RCC 7860 (cell line): ENCODE results near the gene THSD7A.

ENCODE experiments used
- DNase-seq: peaks from one replicate; pipeline ENCODE4 v3.0.0-alpha.2; 2015; ENCODE audit warnings: low spot score
- FAIRE-seq: peaks from 2 replicates; lab custom pipeline; 2012; peaks lifted over from hg19 to GRCh38; lab: Jason Lieb, UNC

Gene THSD7A

GRCh38 chr7:11710377-11710776, 121.6 kb downstream of the THSD7A start:
- no peak for FAIRE-seq
- no peak for DNase-seq

GRCh38 chr7:11709196-11709595, 122.8 kb downstream of the THSD7A start:
- DNase-seq: peak; percentile 64
- peak; percentile 97 for FAIRE-seq

GRCh38 chr7:11707606-11708193, 124.3 kb downstream of the THSD7A start:
- FAIRE-seq (no peak), DNase-seq (no peak)

GRCh38 chr7:11706666-11707605, 125.1 kb downstream of the THSD7A start:
- DNase-seq (peak; percentile 44), FAIRE-seq (peak; percentile 91)

- DNase-seq (no peak), FAIRE-seq (no peak)
These were observed 128.2 kb downstream of the THSD7A start for GRCh38 chr7:11703829-11704228.

- DNase-seq: no peak
- FAIRE-seq: no peak
These were observed 129.1 kb downstream of the THSD7A start for GRCh38 chr7:11702938-11703337.

GRCh38 chr7:11701829-11702560, 130.0 kb downstream of the THSD7A start:
- FAIRE-seq (no peak), DNase-seq (no peak)

GRCh38 chr7:11699666-11700065, 132.3 kb downstream of the THSD7A start:
- no peak for FAIRE-seq

GRCh38 chr7:11698384-11698871, 133.6 kb downstream of the THSD7A start:
- FAIRE-seq: no peak
- DNase-seq: no peak

More at GRCh38 chr7:11699666-11700065, 132.3 kb downstream of the THSD7A start:
- no peak for DNase-seq

- DNase-seq: no peak
- no peak for FAIRE-seq
These were observed 141.6 kb downstream of the THSD7A start for GRCh38 chr7:11690395-11690794.

- no peak for DNase-seq
- FAIRE-seq: no peak
These were observed 142.9 kb downstream of the THSD7A start for GRCh38 chr7:11689096-11689495.

- FAIRE-seq (no peak), DNase-seq (no peak)
These were observed 150.5 kb downstream of the THSD7A start for GRCh38 chr7:11681461-11681860.

- DNase-seq (no peak), FAIRE-seq (no peak)
These were observed 156.8 kb downstream of the THSD7A start for GRCh38 chr7:11675163-11675562.

GRCh38 chr7:11668727-11669126, 163.3 kb downstream of the THSD7A start:
- no peak for DNase-seq
- FAIRE-seq: no peak

- FAIRE-seq: no peak
- no peak for DNase-seq
These were observed 164.2 kb downstream of the THSD7A start for GRCh38 chr7:11667810-11668185.

GRCh38 chr7:11667071-11667809, 164.8 kb downstream of the THSD7A start:
- DNase-seq: no peak
- FAIRE-seq: no peak

- FAIRE-seq (no peak), DNase-seq (no peak)
These were observed 166.6 kb downstream of the THSD7A start for GRCh38 chr7:11665357-11665756.

GRCh38 chr7:11655642-11656041, 176.4 kb downstream of the THSD7A start:
- DNase-seq (no peak), FAIRE-seq (no peak)

- FAIRE-seq (no peak), DNase-seq (no peak)
These were observed 176.8 kb downstream of the THSD7A start for GRCh38 chr7:11655163-11655562.

- DNase-seq (no peak), FAIRE-seq (no peak)
These were observed 181.5 kb downstream of the THSD7A start for GRCh38 chr7:11650500-11650899.

GRCh38 chr7:11650030-11650429, 182.0 kb downstream of the THSD7A start:
- no peak for DNase-seq
- FAIRE-seq: no peak
